A204.1 (cell line): Measurements from ENCODE around the gene JCAD.

ENCODE experiments used
- FAIRE-seq: peaks from 2 replicates; lab custom pipeline; 2012; peaks lifted over from hg19 to GRCh38; lab: Jason Lieb, UNC

Gene JCAD

DNA sequence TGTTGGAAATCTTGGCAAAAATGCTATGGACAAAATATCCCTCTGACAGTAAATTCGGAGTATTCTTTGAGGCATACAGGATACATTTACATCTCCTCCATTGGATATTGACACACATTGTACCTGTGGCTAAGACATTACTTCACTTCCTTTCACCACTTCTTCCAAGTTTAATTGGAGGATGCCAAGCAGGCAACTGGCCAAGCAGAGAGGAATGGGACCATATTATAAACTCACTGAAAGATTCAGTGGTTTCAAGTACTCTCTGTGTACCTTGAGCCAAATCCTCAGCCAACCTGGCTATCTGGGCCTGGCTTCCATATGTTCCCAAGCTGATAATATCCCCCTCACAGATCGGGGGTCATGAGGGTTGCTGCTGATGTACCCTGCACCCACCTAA, 14.7 kb upstream of the JCAD start:
- no peak for FAIRE-seq

DNA sequence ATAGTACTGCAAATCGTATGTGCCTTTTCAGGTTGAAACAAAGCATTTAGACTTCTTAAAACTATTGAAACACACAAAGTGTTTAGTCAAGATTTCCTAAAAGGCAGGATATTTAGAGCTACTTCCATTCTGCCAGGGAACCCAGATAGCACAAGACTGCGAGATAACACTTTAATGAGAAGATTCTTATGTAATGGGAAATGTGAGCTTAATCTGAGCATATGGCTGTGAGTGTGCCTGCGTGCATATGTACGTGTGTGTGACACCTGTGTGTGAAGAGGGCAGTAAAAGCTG, 14.3 kb upstream of the JCAD start:
- no peak for FAIRE-seq

DNA sequence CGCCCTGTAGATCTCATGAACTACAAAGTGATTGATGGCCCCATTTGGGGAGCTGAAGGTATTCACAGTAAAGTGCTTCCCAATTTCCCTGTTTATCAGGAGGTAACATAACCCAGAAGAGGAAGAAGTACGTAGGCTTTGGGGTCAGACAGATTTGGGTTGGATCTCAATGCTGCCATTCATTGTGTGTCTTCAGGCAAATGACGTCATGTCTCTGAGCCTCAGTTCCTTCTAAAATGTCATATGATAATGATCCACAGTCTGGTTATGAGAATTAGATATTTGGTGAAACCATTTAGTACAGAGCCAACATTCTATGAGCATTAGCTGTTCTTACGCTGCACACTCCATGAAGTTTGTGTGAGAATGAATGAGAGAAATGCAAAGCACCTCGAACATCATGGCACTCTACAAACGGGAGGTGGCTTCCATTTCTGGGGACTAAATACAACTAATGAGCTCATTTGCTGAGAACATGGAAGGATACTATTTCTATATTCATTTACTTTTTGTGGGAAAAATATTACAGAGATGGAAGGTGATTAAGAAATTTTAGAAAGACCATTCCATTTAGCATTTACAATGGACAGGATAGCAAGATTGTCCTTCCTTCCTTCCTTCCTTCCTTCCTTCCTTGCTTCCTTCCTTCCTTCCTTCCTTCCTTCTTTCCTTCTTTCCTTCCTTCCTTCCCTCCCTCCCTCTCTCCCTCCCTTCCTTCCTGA, 13.8 kb upstream of the JCAD start:
- no peak for FAIRE-seq

DNA sequence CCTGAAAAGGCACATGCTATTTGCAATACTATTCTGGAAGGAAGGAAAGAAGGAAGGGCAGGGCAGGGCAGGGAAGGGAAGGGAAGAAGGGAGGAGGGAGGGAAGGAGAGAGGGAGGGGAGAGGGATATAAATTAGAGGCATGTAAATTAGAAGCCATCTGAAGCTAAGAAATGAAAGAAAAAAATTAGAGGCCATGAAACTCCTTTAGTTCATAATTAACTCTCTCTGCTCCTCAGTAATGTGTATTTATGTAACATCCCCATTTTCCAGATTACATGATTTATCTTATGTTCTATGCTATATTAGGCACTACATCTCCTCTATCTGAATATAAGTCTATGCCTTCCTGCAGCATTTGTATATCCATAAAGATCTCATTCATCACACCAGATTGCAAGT, 12.7 kb upstream of the JCAD start:
- FAIRE-seq = no peak

DNA sequence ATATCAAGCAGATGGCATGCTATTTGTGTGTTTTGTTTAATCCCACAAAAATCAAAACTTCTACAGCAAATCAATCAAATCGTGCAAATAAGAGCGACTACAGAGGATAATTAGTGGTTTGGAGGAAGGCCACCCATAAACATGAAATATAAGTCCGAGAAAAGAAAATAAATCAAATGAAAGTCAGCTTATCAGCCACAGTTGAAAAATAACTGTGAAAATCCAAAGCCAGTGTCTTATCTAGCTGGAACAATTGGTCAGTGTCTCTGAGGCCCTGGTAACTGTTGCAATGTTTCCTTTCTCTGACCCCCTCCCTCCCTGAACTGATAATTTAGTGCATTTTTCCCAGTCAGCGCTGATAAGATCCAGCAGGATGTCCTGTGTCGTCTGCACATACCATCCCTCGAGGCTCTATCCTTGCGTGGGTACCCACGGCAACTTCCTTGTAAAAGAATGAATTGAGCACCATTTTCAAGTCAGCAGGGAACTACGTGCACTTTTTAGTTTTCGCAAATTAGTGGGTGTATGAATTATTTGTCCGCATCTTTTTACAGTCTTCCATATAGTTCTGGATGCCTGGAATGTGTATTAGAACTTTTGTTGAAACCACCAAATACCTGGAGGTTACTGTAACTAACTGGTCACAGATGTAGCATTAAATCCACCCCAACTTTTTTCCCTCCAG, 10.8 kb upstream of the JCAD start:
- no peak for FAIRE-seq

DNA sequence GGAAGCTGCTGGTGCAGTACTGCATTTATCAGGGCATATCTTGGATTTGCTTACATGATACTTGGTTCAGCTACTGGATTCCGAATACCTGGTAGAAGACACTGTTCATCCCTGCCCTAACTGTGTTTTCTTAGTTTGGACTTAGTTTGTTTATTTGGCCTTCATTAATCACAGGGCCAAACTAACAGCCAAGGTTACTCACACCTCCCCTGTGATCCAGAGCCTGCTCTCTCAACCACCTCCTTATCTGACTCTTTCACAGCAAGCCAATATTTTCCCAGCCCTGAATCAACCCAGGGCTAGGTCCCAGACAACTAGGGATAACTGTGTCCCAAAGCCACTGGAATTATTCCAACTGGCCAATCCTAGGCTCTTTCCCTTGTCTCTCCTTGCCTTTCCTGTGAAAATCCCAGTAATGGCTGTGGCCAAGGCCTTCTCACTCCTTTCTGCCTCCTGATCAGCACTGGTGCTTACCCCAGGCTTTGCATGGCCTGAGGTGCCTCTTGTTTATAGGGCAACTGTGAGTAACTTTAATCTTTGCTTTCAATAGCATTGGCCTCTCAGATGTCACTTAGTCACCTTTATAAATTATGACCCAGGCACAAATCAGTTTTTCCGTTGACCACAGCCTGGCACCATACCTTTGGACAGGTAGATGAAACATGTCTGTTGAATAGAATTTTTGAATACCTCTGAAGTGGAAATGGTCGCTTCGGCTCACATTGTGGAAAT, 9.3 kb upstream of the JCAD start:
- FAIRE-seq = no peak

DNA sequence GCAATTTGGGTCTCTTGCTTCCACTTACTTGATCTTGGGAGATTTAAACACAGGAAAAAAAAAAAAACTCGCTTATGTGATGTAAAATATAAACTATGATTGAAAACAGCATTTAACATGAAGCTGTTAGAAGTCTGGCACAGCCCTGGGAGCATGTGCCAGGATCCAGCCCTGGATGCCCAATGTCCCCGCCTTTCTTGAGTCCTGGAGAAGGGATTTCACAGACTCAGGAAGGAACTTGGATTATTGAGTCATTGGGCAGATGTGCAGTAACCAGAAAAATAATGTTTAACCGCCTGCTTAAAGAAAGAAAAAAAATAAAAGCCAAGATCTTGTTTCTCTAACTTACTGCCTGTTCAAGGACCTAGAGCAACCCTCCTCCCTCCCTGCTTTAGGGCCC, 3.7 kb upstream of the JCAD start:
- FAIRE-seq = no peak

DNA sequence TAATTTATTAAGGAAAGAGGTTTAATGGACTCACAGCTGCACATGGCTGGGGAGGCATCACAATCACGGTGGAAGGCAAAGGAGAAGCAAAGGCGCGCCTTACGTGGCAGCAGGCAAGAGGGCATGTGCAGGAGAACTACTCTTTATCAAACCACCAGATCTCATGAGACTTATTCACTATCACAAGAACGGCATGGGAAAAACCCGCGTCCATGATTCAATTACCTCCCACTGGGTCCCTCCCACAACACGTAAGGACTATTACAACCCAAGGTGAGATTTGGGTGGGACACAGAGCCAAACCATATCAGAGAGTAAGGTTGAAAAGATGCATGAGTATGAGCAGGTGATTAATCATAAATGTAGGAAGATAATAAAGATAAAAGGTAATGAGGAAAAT, 3.2 kb upstream of the JCAD start:
- FAIRE-seq = no peak

DNA sequence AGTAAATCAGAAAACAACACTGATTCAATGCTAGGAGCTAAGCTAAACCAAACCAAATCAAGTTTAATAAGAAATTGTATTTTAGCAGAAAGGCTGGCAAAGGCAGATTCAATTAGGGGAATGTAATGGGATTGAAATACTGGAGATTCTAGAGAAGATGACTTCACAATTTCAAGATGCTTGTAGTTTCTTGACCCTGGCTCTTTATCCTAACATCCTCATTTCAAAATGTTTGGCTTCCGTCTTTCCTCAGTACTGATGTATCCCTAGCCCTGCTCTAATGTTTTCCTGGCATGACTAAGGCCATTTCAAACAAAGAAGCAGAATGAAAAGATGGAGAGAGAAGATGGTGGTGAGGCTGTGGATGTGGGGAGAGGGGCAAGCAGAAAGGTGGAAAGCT, 2.7 kb upstream of the JCAD start:
- no peak for FAIRE-seq

DNA sequence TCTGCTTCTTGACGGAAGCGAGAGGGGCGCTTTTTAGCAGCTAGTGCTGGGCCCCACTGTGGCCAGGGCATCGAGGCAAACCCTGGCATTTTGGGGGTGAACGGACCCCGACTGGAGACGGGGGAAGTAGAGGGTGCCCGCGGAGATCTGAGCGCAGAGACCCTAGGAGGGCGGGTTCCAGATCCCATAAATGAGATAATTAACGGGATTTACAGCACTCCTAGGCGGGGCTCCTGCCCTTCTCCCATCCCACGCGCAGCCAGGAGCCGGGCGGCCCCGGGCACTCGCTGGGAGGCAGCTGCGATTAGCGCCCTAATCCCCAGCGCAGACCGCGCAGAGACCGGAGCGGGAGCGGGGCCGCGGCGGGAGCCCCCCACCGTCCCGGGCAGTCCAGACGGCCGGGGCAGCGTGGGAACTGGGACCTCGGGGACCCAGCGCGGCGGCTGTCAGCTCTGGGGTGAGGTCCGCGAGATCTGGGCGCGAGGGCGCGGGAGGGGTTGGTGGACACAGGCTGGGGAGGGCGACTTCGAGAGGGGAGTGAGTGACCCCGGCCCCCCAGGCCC, 735 bp downstream of the JCAD start:
- no peak for FAIRE-seq

DNA sequence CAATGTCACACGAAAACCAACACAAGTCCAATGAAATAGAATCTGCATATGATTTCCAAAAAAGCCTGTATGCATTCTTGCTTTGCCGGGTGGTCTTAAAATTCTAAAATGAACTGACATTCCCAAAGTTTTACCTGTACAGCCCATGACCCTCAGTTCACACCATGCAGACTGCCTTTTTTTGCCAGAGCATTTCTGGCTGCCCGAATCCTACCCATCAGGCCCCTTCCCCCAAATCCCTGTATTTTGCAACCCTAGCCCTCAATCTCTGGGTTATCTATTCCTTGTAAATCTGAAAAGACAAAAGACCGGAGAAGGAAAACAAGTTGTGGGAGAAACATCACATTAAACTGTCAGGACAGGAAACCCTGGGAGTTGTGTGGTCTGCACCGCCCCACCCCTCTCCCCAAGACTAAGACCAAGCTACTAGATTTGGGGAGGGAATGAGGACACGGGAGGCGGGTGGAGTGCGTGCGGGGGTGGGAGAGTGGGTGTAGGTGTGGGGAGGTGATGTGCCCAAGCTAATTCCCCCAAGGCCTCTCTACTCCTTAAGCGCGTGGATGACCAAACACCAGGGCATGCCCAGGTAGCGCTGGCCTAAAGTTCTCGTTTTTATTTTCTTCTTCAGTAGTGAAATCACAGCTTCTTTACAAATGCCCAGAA, 1.4 kb downstream of the JCAD start:
- FAIRE-seq = no peak

DNA sequence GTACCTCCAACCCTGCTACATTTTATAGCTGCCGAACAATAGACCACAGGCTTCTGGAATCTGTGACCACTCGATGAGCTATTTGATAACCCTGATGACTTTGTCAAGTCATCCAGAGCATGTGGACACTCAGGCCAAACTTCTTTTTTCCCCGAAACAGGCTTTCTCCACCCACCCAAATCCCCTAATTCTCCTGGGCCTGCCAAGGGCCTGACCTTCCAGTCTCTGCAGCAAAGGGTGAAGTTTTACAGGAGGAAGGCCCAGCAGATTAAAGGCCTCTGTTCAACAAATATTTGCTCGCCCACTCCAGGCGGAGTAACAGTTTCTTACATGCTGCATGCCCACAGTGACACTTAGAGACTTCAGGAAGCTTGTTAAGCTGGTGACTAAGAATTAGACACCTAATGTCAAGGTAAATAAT, 2.0 kb downstream of the JCAD start:
- no peak for FAIRE-seq

DNA sequence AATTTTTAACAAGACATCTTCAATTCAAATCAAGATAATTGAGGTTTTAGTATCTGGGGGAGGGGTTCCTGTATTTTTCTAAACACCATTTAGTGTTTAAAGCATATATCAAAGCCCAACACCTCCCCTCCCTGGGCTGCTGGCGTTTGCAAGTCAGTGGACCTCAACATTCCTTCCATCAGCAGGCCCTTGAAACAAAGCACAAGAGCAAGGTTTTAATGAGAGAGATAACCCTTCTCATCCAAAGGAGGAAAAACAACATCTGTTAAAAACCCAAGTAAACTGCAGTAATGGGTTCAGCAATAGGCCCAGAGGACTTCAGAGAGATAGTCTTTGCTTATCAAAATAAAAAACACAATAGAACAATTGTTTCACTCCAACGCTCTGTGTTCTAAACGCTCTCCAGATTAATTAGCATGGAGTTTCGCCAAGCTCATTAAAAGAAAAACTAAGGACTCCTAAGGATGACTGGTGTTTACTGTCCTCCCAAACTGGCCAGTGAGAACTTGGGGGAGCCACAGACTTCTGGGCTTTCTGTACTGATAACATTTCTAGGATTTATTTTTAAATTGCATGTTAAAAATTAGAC, 2.5 kb downstream of the JCAD start:
- no peak for FAIRE-seq

DNA sequence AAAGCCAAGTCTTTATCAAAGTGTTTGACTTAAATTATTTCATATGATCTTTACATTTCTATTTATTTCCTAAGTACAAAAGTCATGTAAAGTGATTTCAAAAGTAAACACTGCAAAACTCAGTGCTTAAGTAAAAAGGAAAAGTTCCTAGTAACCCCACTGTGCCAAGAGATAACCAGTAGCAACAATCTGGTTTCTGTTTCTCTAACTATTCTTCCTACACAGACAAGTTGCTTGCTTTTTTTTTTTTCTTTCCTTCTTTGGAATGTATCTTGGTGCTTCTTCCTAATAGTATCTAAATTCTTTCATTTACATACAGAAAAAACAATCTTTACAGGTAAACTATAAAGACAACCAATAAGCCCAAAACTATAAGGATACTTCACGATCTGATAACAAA, 3.1 kb downstream of the JCAD start:
- no peak for FAIRE-seq

DNA sequence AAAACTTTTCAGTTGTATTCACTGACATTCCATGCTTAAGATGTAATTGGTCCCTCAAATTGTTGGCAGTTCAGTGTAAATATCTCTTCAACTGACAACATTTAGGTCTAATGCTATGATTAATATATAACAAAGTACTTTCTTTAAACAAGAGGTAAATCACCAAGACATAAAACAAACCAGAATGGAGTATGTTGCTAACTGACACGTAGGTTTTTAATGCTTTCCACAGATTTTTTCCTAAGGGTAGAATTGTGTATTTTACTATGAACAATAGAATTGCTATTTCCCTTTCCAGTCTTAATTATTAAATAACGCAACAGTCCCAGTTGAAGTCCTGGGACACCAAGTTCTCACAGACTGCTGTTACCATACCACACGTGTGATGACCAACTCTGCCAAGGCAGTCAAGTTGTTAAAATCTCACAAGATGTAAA, 4.1 kb downstream of the JCAD start:
- no peak for FAIRE-seq

DNA sequence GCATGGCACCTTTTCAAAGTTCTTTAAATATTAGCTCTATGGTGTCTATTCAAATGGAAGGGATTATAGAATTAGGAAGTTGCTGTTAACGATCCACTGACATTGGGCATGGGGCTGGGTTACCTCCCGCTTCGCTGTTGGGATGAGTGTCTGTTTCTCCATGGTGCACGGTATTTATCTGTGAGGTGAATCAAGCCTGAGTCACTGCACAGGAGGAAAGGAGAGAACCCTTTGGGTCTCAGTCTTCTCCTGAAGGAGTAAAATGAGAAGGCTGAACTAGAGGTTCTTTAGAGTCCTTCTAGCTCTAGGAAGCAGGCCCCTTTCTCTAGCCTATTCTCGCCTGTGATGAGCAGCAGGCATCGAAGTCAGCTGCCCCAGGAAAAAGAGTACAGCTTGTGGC, 7.3 kb downstream of the JCAD start:
- FAIRE-seq = no peak

DNA sequence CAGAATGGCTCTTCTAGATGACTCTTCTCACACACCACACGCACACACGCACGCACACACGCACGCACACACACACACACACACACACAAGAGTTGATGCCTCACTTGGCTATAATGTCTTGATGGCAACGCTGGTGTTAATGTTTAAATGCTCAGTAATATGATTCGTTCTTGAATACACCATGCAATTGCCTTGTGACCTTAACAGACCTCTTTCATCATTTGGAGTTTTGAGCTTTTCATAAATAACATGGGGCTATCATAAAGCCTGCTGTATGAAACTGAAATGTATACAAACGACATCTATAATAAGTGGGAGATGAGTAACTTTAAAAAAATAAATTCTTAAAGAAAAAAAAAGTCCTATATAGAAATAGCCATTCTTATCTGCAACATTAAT, 8.2 kb downstream of the JCAD start:
- FAIRE-seq = no peak

DNA sequence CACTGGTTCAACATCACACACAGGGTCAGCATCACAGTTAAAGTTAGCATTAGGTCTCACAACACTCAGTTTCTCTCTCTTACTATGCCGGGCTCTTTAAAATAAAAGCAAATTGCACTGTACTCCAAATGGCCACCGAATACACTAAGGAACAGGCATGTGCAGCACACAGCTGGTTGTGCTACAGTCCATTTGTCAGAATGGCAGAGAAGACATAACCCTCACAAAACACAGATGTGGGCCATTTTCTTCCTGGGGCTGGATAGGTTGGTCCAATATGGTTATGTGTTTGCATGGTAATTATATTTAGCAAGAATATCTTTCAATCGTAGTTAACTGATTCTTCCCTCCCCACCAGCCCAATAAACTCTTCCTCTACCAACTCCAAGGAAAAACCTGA, 9.0 kb downstream of the JCAD start:
- no peak for FAIRE-seq

DNA sequence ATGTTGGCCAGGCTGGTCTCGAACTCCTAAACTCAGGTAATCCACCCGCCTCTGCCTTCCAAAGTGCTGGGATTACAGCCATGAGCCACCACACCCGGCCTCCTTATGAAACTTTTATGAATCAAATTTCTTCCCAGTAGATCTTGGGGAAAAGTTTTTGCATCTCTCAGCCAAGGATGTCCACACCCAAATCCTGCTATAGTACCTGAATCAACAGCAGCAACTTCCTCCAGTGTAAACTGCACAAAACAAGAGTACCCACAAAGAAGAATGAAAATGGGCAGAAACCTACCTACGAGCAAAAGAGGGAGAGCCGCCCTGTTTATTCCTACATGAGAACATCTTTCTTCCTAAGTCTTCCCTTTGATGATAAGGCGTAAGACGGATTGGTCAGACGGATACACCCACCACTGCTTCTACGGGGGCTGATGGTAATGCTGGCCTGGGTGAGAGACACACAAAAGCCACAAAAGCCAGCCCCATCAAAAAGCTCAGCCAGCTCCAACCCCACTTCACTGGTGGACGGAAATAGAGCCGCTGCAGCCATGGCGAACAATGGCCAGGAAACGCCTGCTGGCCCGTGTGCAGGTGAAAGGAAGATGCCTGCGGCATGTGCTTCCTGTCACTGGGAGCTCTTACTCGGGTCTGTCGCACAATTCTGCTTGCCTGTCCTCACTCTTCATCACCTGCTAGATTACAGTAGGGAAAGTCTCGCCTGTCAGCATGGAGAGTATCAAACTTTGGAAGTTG, 10.4 kb downstream of the JCAD start:
- no peak for FAIRE-seq

DNA sequence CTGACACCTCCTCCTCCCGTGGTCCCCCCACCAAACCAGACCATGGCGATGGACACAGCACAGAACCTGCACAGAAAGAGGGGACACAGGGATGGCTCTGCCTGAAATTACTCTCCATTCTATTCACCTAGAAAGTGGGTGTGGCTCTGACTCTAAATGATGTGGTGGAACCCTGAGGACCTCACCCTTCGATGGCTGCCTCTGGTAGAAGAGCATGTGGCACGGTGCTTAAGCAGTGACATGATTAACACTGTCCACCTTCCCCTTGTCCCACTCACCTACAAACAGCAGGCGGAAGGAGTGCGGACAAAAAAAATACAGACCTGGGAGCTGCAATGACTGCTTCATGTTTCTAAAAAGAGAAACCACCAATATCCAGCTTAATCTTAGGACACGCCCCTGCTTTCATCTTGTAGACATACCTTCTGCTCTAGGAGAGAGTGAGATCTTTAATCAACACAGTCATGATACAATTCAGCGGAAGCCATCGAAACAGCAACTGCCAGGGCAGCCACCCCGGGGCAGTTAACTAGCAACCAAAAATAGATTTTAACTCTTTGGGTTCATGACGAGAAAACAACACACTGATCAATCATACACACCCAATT, 11.4 kb downstream of the JCAD start:
- FAIRE-seq = no peak

DNA sequence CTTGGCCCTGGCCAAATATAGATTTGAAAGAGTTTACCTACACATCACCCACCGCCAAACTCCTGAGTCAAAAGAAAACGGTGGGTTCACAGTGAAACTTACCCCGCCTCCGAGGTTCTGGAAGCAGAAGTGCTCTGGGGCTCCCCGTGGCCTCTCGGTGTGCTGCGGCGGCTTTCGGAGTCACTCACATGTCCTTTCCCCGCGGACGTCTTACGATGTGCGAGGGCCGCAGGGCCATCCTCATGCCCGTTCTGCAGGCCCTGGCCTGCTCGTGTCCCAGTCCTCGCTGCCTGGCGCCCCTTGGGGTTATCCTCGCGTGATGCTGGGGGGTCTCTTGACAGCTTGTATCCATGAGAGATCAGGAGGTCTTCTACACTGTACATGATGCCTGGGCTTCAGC, 12.0 kb downstream of the JCAD start:
- FAIRE-seq = no peak
